ENCODE results near the gene ABTB1. TPM values are rescaled to one million over a fixed set of nuclear protein-coding genes. Genes with fewer than 3 reads are reported as not detected.

Gene ABTB1
- total RNA-seq, 2 experiments from 2014 or later = 4.4 to 14.5 TPM

- Histone ChIP-seq H4K20me1 (ENCODE audit: insufficient read depth, low read length) (no peaks in the 10 kb centered on the region), H2AFZ (ENCODE audit: low read length) (no peak overlapping the region), H3K4me2 (ENCODE audit: low read length) (no peak overlapping the region), H3K9me2 (ENCODE audit: insufficient read depth, low read length) (no peaks in the 10 kb centered on the region), H3K79me2 (ENCODE audit: insufficient read depth, low read depth, low read length) (no peaks in the 10 kb centered on the region), H3K36me3 (ENCODE audit: insufficient read depth, low read length) (peaks cover 25% of the 10 kb centered on the region; the same call in 1 of the 2 replicates), H3K27ac (ENCODE audit: low read depth, low read length, poor library complexity, severe bottlenecking) (no peak overlapping the region), H3K4me1 (ENCODE audit: insufficient read depth, low read length, poor library complexity, severe bottlenecking) (no peaks in the 10 kb centered on the region), H3K4me3 (ENCODE audit: low read depth, low read length, poor library complexity, severe bottlenecking) (no peak overlapping the region), H3K9me3 (ENCODE audit: low read length) (0 out of 2 replicates have a peak, but pooled peaks cover 10% of the 10 kb centered on the region)
- ChIA-PET CTCF (ENCODE audit: unreplicated experiment) (no interaction called here), POLR2A (no interaction called here)
- TF ChIP-seq EZH2phosphoT487 (IDR thresholded peaks at IDR 0.05; ENCODE audit: borderline replicate concordance, low read depth, low read length) (no peak), CTCF (conservative IDR thresholded peaks at IDR 0.05; ENCODE audit: low read length) (no peak)
- no TSS peak for BruUV-seq (replicated peaks)
- intact Hi-C loops (cut with micrococcal nuclease; ENCODE audit: unreplicated experiment) = loop anchor here (2.0 kb wide), 1 partner anchor 141 kb away; no protein-coding TSS in a partner anchor
- no peak for DNase-seq (ENCODE audit: low spot score)
These were observed 17.4 kb downstream of the ABTB1 start for GRCh38 chr3:127690106-127690505.

- no TSS peak for BruUV-seq (replicated peaks)
- Histone ChIP-seq H3K9me3 (ENCODE audit: low read length) (0 out of 2 replicates have a peak, but pooled peaks cover 10% of the 10 kb centered on the region), H4K20me1 (ENCODE audit: insufficient read depth, low read length) (no peaks in the 10 kb centered on the region), H3K79me2 (ENCODE audit: insufficient read depth, low read depth, low read length) (no peaks in the 10 kb centered on the region), H3K36me3 (ENCODE audit: insufficient read depth, low read length) (peaks cover 25% of the 10 kb centered on the region; the same call in 1 of the 2 replicates), H2AFZ (ENCODE audit: low read length) (no peak overlapping the region), H3K4me2 (ENCODE audit: low read length) (no peak overlapping the region), H3K4me3 (ENCODE audit: low read depth, low read length, poor library complexity, severe bottlenecking) (no peak overlapping the region), H3K9me2 (ENCODE audit: insufficient read depth, low read length) (no peaks in the 10 kb centered on the region), H3K27ac (ENCODE audit: low read depth, low read length, poor library complexity, severe bottlenecking) (no peak overlapping the region), H3K4me1 (ENCODE audit: insufficient read depth, low read length, poor library complexity, severe bottlenecking) (no peaks in the 10 kb centered on the region)
- intact Hi-C loops (cut with micrococcal nuclease; ENCODE audit: unreplicated experiment) = loop anchor here (2.0 kb wide), 1 partner anchor 140 kb away; no protein-coding TSS in a partner anchor
- CTCF ChIA-PET (ENCODE audit: unreplicated experiment) = no interaction called here
- no peak for DNase-seq (ENCODE audit: low spot score)
- TF ChIP-seq CTCF (conservative IDR thresholded peaks at IDR 0.05; ENCODE audit: low read length) (peak; percentile 46; the same call in 1 of the 2 replicates), EZH2phosphoT487 (IDR thresholded peaks at IDR 0.05; ENCODE audit: borderline replicate concordance, low read depth, low read length) (no peak)
- POLR2A ChIA-PET = no interaction called here
These were observed 18.2 kb downstream of the ABTB1 start for GRCh38 chr3:127690823-127691452.

DNA sequence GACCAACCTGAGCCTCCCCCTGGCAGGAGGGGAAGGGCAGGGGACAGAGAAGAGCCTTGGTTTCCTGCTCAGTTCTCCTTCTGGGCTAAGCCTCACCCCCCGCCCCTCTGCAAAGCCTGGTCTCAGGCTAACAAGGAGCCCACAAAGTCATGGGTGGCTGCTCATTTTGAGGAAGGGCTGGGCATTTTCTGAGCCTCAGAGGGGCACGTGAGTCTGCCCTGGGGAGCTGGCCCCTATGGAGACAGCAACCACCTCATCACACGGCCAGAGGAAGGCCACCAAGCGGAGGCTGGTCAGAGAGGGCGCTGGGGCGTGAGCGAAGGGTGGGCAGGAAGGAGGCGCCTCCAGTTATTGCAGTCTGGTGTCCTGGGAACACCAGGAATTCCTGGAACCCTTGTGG, 18.7 kb downstream of the ABTB1 start:
- BruUV-seq (replicated peaks) = TSS peak; percentile 80
- no peaks in the 10 kb centered on the region for H3K9me2 ChIP-seq (ENCODE audit: insufficient read depth, low read length)
- H4K20me1 ChIP-seq (ENCODE audit: insufficient read depth, low read length) = no peaks in the 10 kb centered on the region
- no peak overlapping the region for H3K4me3 ChIP-seq (ENCODE audit: low read depth, low read length, poor library complexity, severe bottlenecking)
- H3K79me2 ChIP-seq (ENCODE audit: insufficient read depth, low read depth, low read length) = no peaks in the 10 kb centered on the region
- H3K36me3 ChIP-seq (ENCODE audit: insufficient read depth, low read length) = peaks cover 25% of the 10 kb centered on the region; the same call in 1 of the 2 replicates
- CTCF ChIA-PET (ENCODE audit: unreplicated experiment) = no interaction called here
- H3K9me3 ChIP-seq (ENCODE audit: low read length) = 0 out of 2 replicates have a peak, but pooled peaks cover 10% of the 10 kb centered on the region
- POLR2A ChIA-PET = no interaction called here
- TF ChIP-seq CTCF (conservative IDR thresholded peaks at IDR 0.05; ENCODE audit: low read length) = no peak
- TF ChIP-seq EZH2phosphoT487 (IDR thresholded peaks at IDR 0.05; ENCODE audit: borderline replicate concordance, low read depth, low read length) = no peak
- no peak overlapping the region for H2AFZ ChIP-seq (ENCODE audit: low read length)
- intact Hi-C loops (cut with micrococcal nuclease; ENCODE audit: unreplicated experiment) = loop anchor here (2.0 kb wide), 1 partner anchor 139 kb away; no protein-coding TSS in a partner anchor
- no peak overlapping the region for H3K4me2 ChIP-seq (ENCODE audit: low read length)
- no peak overlapping the region for H3K27ac ChIP-seq (ENCODE audit: low read depth, low read length, poor library complexity, severe bottlenecking)
- peaks cover under 1% of the 10 kb centered on the region for H3K4me1 ChIP-seq (ENCODE audit: insufficient read depth, low read length, poor library complexity, severe bottlenecking)
- DNase-seq (ENCODE audit: low spot score) = no peak

Data from OCI-LY7 (cell line).